Activated CD8-positive, alpha-beta memory T cell treated with anti-CD3 and anti-CD28 coated beads, Interleukin-2, amount 50 U/mL, for 24 hours (primary cell): ENCODE data around the gene GIMAP8.

Experiments used
- DNase-seq: peaks from one replicate; pipeline ENCODE4 v3.0.0-alpha.2; 2020; ENCODE audit errors: extremely low read depth

The GIMAP8 gene

GRCh38 chr7:150411606-150412005 lies 38.8 kb upstream of the GIMAP8 start:
- no peak for DNase-seq

- DNase-seq: no peak
Measured at GRCh38 chr7:150412016-150412415, 38.4 kb upstream of the GIMAP8 start.

- no peak for DNase-seq
Measured at GRCh38 chr7:150412518-150413488, 37.6 kb upstream of the GIMAP8 start.

GRCh38 chr7:150413640-150414081 lies 36.8 kb upstream of the GIMAP8 start:
- DNase-seq: no peak

GRCh38 chr7:150415161-150416153 lies 35.0 kb upstream of the GIMAP8 start:
- DNase-seq: no peak

GRCh38 chr7:150417239-150417638 lies 33.2 kb upstream of the GIMAP8 start:
- no peak for DNase-seq

- DNase-seq: no peak
Measured at GRCh38 chr7:150417863-150418262, 32.6 kb upstream of the GIMAP8 start.

- no peak for DNase-seq
Measured at GRCh38 chr7:150420242-150420641, 30.2 kb upstream of the GIMAP8 start.

- peak; percentile 67 for DNase-seq
Measured at GRCh38 chr7:150420987-150421674, 29.3 kb upstream of the GIMAP8 start.

- no peak for DNase-seq
Measured at GRCh38 chr7:150421831-150422230, 28.6 kb upstream of the GIMAP8 start.

GRCh38 chr7:150425670-150426069 lies 24.8 kb upstream of the GIMAP8 start:
- no peak for DNase-seq

GRCh38 chr7:150428671-150429451 lies 21.6 kb upstream of the GIMAP8 start:
- no peak for DNase-seq

GRCh38 chr7:150429699-150430098 lies 20.7 kb upstream of the GIMAP8 start:
- no peak for DNase-seq

GRCh38 chr7:150430465-150431085 lies 19.9 kb upstream of the GIMAP8 start:
- DNase-seq: no peak

- no peak for DNase-seq
Measured at GRCh38 chr7:150431839-150432658, 18.4 kb upstream of the GIMAP8 start.

- no peak for DNase-seq
Measured at GRCh38 chr7:150432915-150433892, 17.2 kb upstream of the GIMAP8 start.

GRCh38 chr7:150434240-150434639 lies 16.2 kb upstream of the GIMAP8 start:
- no peak for DNase-seq

GRCh38 chr7:150435047-150435389 lies 15.4 kb upstream of the GIMAP8 start:
- no peak for DNase-seq
